Smooth muscle cell (in vitro differentiated cells): ENCODE data around the gene FBN1. TPM values are rescaled to one million over a fixed set of nuclear protein-coding genes. Genes with fewer than 3 reads are reported as not detected.

Source experiments
- DNase-seq: peaks from one replicate; lab custom pipeline; 2025; ENCODE audit not compliant: unreplicated experiment; lab: John Stamatoyannopoulos, UW
- H2AFZ ChIP-seq: fragments of 200-600 bp; sonication (generic); 2 replicates; pipeline ENCODE4 v1.6.0; 2016; ENCODE audit warnings: antibody characterized with exemption, low read depth, mild to moderate bottlenecking
- H3F3A ChIP-seq: fragments of 200-600 bp; sonication (generic); 2 replicates; pipeline ENCODE4 v1.6.0; 2017; ENCODE audit warnings: antibody characterized with exemption, low read depth
- H3K27ac ChIP-seq: fragments of 200-600 bp; sonication (generic); 2 replicates; pipeline ENCODE4 v1.5.1; 2016; ENCODE audit warnings: low read depth, mild to moderate bottlenecking
- H3K27me3 ChIP-seq: fragments of 200-600 bp; sonication (generic); 2 replicates; pipeline ENCODE4 v1.6.1; 2016; ENCODE audit warnings: low read depth, mild to moderate bottlenecking
- H3K36me3 ChIP-seq: fragments of 200-600 bp; sonication (generic); 2 replicates; pipeline ENCODE4 v1.5.1; 2016; ENCODE audit warnings: low read depth
- H3K4me1 ChIP-seq: fragments of 200-600 bp; sonication (generic); 2 replicates; pipeline ENCODE4 v1.5.1; 2016; ENCODE audit warnings: low read depth
- H3K4me2 ChIP-seq: fragments of 200-600 bp; sonication (generic); 2 replicates; pipeline ENCODE4 v1.6.0; 2016; ENCODE audit warnings: mild to moderate bottlenecking
- H3K4me3 ChIP-seq: fragments of 200-600 bp; sonication (generic); 2 replicates; pipeline ENCODE4 v1.5.1; 2016; ENCODE audit warnings: mild to moderate bottlenecking
- H3K79me2 ChIP-seq: fragments of 200-600 bp; sonication (generic); 2 replicates; pipeline ENCODE4 v1.6.0; 2016; ENCODE audit warnings: low read depth, mild to moderate bottlenecking
- H3K9ac ChIP-seq: fragments of 200-600 bp; sonication (generic); 2 replicates; pipeline ENCODE4 v1.6.0; 2016; ENCODE audit warnings: low read depth
- H3K9me3 ChIP-seq: fragments of 200-600 bp; sonication (generic); replicated peaks from 2 replicates; pipeline ENCODE4 v1.5.1; 2016; ENCODE audit warnings: low read depth
- H4K20me1 ChIP-seq: fragments of 200-600 bp; sonication (generic); 2 replicates; pipeline ENCODE4 v1.6.0; 2016; ENCODE audit warnings: low read depth
- CTCF ChIP-seq: fragments of 200-600 bp; sonication (generic); IDR thresholded peaks from 2 replicates; pipeline ENCODE4 v1.5.1; 2017; ENCODE audit warnings: borderline replicate concordance, mild to moderate bottlenecking, antibody characterized with exemption; ENCODE audit not compliant: insufficient read depth, poor library complexity, severe bottlenecking
- WGBS: methylation state at CpG from one replicate; pipeline ENCODE4 v1.1.7; 2016; ENCODE audit warnings: low lambda C conversion rate; 5-methylcytosine and 5-hydroxymethylcytosine counted together
- polyA plus RNA-seq: library from polyadenylated mRNA; unstranded; fragments of >200 nt; fragmentation: Nextera tagmentation; extraction: Ambion mirVana; gene quantifications from 2 replicates; pipeline ENCODE4 v1.2.1, GENCODE V29; 2016
- total RNA-seq: library from RNA; depleted of rRNA; stranded (reverse); fragments of >200 nt; gene quantifications from 2 replicates; pipeline ENCODE4 v1.2.3, GENCODE V29; 2014

FBN1 gene
- total and polyA plus RNA-seq, 2 experiments from 2014 or later: 137 to 330 TPM

- Histone ChIP-seq H3K9me3 (no peaks in the 10 kb centered on the region), H3K4me1 (no peaks in the 10 kb centered on the region), H3K4me2 (no peak overlapping the region), H2AFZ (no peak overlapping the region), H3K27ac (no peak overlapping the region), H3K4me3 (no peak overlapping the region), H4K20me1 (no peaks in the 10 kb centered on the region), H3K9ac (no peak overlapping the region), H3F3A (no peaks in the 10 kb centered on the region), H3K27me3 (no peaks in the 10 kb centered on the region), H3K79me2 (no peaks in the 10 kb centered on the region), H3K36me3 (peaks cover 74% of the 10 kb centered on the region)
- no peak for DNase-seq
- no peak for TF ChIP-seq CTCF
- 92% methylated on average over 5 of the region's 5 CpGs for WGBS
These were observed 180.1 kb downstream of the FBN1 start for GRCh38 chr15:48465410-48465809.

DNA sequence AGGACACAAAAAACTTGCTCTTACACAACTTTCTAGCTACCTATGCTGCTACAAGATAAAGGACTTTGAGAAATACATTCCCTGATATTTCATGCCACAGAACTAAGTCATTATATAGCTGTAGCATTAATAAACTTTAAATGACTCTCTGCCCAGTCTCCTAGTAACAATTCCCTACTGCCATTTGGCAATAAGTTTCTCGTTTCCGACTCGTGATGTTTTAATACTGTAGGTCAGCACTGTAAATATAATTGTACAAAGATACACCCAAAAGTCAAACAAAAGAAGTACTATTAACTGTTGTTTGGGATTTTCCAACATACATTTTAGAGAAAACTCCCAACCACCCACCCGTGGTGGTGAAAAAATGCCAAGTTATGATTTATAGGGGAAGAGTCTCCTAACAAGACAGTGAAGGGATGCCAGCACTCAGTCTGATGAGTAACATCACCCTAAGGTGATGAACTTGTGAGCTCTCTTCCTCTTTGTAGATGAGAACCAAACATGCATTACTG, 182.1 kb downstream of the FBN1 start:
- Histone ChIP-seq H2AFZ (no peak overlapping the region), H3K9ac (no peak overlapping the region), H3K36me3 (peaks cover 76% of the 10 kb centered on the region), H3K27ac (no peak overlapping the region), H3K4me1 (no peaks in the 10 kb centered on the region), H3K9me3 (no peaks in the 10 kb centered on the region), H3F3A (no peaks in the 10 kb centered on the region), H4K20me1 (no peaks in the 10 kb centered on the region), H3K79me2 (no peaks in the 10 kb centered on the region), H3K4me2 (no peak overlapping the region), H3K4me3 (no peak overlapping the region), H3K27me3 (no peaks in the 10 kb centered on the region)
- WGBS: 93% methylated on average over 4 of the region's 4 CpGs
- no peak for DNase-seq
- no peak for TF ChIP-seq CTCF

- no peaks in the 10 kb centered on the region for H3K4me1 ChIP-seq
- no peak overlapping the region for H2AFZ ChIP-seq
- H3K4me2 ChIP-seq: no peak overlapping the region
- no peak for TF ChIP-seq CTCF
- 81% methylated on average over 4 of the region's 4 CpGs for WGBS
- no peaks in the 10 kb centered on the region for H3K9me3 ChIP-seq
- no peaks in the 10 kb centered on the region for H3K27me3 ChIP-seq
- no peaks in the 10 kb centered on the region for H3F3A ChIP-seq
- no peak overlapping the region for H3K27ac ChIP-seq
- no peak overlapping the region for H3K4me3 ChIP-seq
- no peaks in the 10 kb centered on the region for H4K20me1 ChIP-seq
- no peak for DNase-seq
- H3K36me3 ChIP-seq: peaks cover 77% of the 10 kb centered on the region
- no peaks in the 10 kb centered on the region for H3K79me2 ChIP-seq
- no peak overlapping the region for H3K9ac ChIP-seq
These were observed 182.8 kb downstream of the FBN1 start for GRCh38 chr15:48462688-48463087.
